Right renal pelvis (tissue), 4 donors: ENCODE data around the gene CLIP3. TPM values are rescaled to one million over a fixed set of nuclear protein-coding genes. Genes with fewer than 3 reads are reported as not detected.
A peak's percentile ranks its signal among the peaks of the same experiment; 100 is the strongest.
"Not testable (repeated sequence)": the region's sequence is repeated elsewhere in the genome, so short reads cannot be mapped to it uniquely, and the experiment has no call there.

ENCODE experiments used
- DNase-seq, 4 donors: peaks; one replicate each; pipeline ENCODE4 v3.0.0-alpha.2; 2013; ENCODE audit warnings: low read depth in 4 of 4, low spot score in 3 of 4, missing footprints in 1 of 4
- polyA plus RNA-seq, 4 donors: library from polyadenylated mRNA; unstranded; fragments of 120-200 nt; gene quantifications; one replicate each; pipeline ENCODE4 v1.2.1, GENCODE V29; 2013; ENCODE audit not compliant: insufficient read length in 4 of 4

Gene CLIP3, protein sequence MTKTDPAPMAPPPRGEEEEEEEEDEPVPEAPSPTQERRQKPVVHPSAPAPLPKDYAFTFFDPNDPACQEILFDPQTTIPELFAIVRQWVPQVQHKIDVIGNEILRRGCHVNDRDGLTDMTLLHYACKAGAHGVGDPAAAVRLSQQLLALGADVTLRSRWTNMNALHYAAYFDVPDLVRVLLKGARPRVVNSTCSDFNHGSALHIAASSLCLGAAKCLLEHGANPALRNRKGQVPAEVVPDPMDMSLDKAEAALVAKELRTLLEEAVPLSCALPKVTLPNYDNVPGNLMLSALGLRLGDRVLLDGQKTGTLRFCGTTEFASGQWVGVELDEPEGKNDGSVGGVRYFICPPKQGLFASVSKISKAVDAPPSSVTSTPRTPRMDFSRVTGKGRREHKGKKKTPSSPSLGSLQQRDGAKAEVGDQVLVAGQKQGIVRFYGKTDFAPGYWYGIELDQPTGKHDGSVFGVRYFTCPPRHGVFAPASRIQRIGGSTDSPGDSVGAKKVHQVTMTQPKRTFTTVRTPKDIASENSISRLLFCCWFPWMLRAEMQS
- 10 to 100 TPM; 51.9 to 65.4 (median 58.4) TPM for polyA plus RNA-seq

DNA sequence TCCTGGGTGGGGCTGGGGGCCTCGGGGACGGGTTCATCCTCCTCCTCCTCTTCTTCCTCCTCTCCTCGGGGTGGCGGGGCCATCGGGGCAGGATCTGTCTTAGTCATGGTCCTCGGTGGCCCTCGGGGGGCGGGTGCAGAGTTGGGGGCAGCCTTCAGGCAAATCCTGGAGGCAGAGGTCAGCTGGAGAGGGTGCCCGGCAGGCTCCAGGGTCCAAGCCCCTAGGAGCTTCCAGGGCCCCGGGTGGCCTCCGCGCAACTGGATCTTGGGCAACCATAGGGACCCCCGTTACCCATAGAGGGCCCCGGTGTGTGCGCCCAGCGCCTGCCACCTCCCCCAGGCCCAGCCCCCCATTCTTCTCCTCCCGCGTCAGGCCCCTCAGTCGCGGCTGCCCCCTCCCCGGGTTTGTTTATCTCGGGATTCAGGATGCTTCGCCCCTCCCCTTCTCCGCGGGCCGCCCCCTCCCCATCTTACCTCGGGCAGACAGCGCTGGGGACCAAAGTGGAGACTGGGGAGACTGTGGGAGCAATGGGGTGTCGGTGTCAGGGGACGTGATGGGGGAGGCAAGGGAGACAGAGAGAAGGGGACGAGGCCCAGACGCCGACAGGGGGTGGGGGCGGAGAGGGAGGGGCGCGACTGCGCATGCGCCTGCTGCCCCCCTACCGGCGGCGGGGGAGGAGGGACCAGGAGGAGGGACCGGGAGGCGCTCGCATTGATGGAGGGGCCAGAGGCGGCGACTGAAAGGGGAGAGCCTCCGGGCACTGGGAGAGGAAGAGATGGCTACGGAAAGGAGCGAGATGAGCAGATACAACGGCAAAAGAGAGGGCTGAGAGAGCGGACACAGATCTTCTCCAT, at the start of gene CLIP3:
CLIP3 (minus strand) TSS at position 623 of the 854 bp plus-strand sequence; CDS start at position 107, 516 bp downstream.
- DNase-seq, result peak in 1 of 4 donors; percentile 48

DNA sequence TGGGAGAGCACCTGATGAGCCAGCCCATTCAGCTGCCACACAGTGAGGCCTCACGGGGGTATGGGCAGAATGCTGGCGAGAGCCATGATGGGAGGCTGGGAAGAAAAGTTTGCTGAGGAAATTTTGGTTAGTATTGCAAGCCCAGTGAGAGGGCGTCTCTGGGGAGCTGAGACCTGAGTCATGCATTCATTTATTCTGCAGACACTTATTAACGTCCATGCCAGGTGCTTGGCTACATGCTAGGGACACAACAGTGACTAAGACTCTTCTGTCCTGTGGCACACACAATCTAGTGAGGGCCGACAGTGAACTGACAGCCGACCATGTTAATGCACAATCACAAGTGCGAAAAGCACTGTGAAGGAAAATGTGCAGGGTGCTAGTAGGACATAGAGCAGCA, 49.2 kb upstream of the CLIP3 start:
- no peak for DNase-seq

DNA sequence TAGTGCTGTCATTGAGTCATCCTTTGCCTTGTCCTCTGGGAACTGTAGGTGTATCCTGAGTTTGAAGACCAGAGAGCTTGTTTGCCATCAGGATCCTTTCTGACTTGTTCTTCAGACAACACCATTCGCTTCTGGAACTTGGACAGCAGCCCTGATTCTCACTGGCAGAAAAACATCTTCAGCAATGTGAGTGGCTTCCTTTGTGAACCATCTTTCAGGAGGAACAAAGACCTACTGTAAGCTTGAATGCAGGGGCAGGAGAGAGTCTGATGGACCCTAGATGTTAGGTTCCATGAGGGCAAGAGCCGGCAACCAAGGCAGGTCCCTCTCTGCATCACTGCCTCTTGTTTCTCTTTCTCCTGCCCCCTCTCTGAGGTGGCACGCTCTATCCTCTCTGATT, 48.7 kb upstream of the CLIP3 start:
- no peak for DNase-seq

DNA sequence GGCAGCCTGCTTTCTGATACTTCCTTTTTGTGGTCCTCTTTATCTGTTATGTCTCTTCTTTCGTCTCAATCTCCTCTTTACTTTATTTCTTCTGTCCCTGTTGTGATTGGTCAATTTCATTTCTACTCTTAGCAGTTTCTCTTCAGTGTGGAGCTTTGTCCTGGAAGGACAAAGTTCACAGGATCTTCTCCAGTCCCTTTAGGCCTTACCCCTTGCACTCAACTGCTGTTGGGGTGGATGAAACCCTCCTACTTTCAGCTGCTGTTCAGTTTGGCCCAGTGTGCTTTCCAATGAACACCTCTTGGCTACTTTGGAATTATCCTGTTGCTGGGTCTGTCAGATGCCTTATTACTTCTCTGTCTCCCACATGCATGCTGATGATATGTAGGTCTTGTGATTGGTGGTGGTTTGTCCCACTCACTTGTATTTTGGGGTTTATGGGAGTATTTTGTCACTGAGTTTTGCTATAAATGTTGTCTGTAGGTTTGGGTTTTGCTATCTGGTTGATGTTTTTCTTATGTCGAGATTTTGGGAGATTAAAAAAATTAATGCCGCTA, 46.8 kb upstream of the CLIP3 start:
- no peak for DNase-seq

DNA sequence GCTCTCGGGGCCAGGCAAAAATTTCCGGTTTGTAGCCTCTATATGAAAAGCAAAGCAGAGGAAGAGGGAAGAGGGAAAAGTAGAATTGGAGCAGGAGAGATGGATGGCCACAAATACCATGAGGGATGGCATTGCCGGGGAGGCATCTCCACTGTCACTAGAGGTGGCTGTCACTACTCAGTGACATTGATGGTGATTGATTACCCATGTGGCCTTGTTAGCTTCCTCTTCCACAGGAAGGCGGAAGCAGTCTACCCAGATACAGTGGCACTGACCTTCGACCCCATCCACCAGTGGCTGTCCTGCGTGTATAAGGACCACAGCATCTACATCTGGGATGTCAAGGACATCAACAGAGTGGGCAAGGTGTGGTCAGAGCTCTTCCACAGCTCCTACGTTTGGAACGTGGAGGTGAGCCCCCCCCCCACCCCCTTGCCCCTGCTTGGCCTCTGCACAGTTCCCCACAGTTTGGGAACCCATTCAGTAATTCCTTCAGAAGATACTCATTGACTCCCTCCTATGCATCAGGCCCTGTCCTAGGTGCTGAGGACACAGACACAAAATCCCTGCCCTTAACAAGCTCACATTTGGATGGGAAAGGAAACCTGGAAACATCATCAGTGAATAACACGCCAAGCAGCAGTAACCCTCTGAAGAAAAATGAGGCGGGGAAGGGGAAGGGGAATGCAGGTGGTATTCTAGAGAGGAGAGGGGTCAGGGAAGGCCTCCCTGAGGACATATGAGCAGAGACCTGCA, 40.6 kb upstream of the CLIP3 start:
- DNase-seq, result no peak

DNA sequence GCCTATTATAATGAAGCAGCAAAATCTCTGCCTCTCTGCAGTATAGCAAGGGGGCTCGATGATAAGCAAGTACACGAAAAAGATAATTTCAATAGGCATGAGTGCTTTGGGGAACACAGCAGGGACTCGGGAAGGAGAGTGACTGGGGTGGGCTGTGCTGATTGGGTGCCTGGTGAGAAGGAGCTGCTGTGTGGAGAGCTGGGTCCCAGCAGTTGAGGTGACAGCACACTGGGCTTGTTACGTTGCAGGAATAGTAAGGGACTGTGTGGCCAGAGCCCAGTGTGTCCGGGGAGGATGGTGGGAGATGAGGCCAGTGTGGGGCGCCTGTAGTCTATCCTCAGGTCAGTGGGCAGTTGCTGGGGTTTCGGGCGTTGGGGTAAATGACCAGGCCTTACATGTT, 39.4 kb upstream of the CLIP3 start:
- no peak for DNase-seq

DNA sequence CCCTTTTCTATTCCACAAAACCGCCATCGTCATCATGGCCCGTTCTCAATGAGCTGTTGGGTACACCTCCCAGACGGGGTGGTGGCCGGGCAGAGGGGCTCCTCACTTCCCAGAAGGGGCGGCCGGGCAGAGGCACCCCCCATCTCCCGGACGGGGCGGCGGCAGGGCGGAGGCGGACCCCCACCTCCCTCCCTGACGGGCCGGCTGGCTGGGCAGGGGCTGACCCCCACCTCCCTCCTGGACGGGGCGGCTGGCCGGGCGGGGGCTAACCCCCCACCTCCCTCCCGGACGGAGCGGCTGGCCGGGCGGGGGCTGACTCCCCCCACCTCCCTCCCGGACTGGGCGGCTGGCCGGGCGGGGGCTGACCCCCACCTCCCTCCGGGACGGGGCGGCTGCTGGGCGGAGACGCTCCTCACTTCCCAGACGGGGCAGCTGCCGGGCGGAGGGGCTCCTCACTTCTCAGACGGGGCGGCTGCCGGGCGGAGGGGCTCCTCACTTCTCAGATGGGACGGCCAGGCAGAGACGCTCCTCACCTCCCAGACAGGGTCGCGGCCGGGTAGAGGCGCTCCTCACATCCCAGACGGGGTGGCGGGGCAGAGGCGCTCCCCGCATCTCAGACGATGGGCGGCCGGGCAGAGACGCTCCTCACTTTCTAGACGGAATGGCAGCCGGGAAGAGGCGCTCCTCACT, 36.3 kb upstream of the CLIP3 start:
- DNase-seq, result not testable (repeated sequence)

DNA sequence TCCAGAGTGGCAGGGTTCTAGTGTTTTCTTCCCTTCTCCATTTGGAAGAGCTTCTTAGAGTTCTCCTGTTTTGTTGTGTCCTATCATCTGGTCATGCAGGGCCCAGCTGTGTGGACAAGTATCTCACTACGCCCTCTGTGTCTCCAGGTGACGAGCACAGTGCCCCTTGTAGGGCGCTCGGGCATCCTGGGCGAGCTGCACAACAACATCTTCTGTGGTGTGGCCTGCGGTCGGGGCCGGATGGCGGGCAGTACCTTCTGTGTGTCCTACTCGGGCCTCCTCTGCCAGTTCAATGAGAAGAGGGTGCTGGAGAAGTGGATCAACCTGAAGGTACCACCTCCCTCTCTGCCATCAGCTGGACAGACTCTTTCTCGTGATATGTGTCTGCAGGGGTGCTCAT, 35.0 kb upstream of the CLIP3 start:
- no peak for DNase-seq

DNA sequence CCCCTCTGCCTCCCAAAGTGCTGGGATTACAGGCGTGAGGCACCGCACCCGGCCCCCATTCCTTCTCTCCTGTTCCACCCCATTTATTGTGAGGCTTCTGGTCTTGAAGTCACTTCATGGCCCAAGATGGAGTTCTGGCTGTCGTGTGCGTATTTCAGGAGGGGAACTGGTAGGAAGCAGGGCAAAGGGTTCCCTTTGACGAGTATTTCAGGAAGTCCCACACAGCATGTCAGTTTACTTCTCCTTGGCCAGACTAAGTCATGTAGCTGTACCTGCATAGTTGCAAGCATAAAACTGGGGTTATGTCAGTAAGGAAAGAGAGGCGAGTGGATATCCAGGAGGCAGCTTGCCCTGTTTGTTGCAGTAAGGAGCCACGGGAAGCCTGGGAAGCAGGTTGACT, 32.2 kb upstream of the CLIP3 start:
- no peak for DNase-seq

DNA sequence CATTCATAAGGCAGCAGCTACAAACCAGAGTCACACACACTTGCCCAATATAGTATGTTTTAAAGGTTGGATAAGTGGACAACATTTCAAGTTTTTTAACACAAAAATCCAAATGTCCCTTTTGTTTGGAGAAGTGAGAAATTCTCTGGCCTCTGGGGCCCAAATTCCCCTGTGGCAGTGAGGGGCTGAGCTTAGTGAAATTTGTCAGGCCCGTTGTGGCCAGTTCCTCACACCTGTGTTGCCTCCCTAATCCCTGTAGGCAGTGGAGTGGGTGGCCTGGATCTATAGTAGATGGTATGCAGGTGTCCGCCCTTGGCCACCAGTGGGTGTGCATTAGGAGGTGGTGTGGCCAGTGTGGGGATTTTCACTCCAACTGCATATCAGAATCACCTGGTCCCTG, 28.7 kb upstream of the CLIP3 start:
- DNase-seq, result no peak

DNA sequence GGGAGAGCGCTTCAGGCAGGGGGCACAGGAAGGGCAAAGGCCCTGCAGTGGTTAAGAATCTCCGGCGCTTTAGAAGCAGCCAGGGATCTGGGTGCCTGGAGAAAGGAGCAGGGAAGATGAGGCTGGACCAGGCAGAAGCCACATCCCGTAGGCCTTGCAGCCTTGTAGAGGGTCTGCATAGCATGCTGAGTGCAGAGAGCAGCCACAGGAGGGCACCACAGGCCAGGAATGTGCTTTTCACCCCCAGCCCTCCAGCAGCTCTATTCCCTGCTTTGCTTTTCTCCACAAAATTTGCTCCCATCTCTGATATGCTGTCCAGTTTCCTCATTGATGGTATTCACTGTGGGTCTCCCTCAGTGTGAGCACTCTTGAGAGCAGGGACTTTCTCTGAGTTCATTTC, 27.8 kb upstream of the CLIP3 start:
- no peak for DNase-seq

DNA sequence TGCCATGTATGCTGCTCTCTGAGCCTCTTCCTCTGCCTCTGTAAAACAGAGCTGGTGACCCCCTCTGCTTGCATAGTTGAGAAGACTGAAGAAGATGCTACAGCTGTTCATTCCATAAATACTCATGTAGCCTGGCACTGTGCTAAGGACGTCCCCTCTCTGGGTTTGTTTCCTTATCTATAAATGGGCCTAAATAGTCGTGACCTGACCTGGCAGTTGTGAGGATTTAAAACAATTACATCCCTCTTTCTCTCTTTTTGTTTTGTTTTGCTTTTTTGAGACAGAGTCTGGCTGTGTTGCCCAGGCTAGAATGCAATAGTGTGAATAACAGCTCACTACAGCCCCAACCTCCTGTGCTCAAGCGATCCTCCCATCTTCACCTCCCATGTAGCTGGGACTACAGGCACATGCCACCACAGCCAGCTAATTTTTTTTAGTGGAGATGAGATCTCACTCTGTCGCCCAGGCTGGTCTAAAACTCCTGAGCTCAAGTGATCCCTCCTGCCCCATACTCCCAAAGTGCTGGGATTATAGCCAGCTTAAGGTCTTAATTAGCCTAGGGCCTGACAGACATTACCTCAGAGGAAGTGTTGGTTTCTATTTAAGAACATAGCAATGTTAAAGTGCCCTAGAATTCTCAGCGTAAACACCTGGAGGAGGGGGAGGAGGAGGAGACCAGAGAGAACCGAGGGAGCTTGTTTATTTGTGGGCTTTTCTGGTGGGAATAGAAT, 26.7 kb upstream of the CLIP3 start:
- no peak for DNase-seq

DNA sequence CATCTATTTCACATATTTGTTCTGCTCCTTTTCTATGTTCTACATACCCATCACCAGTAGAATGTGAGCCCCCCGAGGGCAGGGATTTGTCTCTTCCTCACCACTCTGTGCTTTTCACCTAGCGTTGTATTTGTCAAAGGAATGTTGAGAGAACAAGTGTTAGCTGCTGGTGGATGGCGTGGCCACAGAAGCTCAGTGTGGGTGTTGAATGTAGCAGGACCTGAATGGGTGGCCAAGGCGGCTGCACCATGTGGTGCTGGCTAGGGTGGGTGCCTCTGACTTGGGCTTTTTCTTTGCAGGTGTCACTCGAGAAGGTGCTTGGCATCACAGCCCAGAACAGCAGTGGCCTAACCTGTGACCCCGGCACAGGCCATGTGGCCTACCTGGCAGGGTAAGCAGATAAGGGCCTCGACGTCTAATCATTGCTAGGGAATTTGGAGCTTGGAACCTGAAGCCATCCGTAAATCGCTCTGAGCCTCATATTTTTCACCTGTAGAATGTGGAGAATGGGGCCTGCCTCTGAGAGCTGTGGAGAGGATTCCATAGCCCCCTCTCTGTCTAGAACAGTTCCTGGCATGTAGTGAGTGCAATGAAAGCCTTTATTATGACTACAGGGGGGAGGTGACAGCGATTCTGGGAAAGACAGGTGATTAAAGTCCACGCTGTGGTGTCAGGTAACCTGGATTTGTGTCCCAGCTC, 26.0 kb upstream of the CLIP3 start:
- no peak for DNase-seq

DNA sequence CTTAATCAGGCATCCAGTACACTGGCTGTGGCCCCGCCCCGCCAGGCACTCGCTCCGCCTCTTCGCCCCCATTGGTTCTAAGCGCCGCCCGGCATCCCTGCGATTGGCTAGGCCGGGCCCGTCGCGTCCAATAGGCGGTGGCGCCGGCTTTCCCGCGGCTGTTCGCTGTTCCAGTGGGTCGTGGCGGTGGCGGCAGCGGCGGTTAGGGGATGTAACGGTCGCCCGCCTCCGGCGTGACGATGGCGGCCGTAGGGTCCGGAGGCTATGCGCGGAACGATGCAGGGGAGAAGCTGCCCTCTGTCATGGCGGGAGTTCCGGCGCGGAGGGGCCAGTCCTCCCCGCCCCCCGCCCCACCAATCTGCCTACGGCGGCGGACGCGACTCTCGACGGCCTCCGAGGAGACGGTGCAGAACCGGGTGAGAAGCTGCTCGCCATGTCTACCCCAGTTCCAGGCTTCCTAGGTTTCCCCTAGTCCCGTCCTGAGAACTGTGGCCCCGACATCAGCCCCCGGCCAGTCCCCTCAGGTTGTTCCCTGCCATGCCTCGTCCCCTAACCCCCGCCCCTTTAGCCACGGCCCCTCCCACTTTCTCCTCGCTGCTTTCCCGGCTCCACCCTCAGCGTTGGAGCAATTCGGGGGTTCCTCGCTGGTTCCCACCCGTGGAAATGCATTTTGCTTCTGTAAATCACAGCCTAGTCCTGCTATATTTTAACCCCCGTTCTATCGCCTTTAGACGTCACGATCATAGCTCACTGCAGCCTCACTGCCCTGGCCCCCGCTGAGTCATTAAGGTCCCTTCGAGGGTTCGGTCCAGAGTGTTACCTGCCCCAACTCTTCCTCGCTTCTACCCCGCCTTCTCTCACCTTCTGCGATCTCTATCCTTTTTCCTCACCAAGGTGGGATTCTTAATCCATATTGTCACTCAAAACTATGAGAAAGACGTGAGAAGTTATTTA, 22.3 kb upstream of the CLIP3 start, which contains the start of gene WDR62:
WDR62 (plus strand) TSS at position 165 of the 954 bp plus-strand sequence; CDS start at position 240, 75 bp downstream.
- DNase-seq, result peak in 1 of 4 donors; percentile 86

DNA sequence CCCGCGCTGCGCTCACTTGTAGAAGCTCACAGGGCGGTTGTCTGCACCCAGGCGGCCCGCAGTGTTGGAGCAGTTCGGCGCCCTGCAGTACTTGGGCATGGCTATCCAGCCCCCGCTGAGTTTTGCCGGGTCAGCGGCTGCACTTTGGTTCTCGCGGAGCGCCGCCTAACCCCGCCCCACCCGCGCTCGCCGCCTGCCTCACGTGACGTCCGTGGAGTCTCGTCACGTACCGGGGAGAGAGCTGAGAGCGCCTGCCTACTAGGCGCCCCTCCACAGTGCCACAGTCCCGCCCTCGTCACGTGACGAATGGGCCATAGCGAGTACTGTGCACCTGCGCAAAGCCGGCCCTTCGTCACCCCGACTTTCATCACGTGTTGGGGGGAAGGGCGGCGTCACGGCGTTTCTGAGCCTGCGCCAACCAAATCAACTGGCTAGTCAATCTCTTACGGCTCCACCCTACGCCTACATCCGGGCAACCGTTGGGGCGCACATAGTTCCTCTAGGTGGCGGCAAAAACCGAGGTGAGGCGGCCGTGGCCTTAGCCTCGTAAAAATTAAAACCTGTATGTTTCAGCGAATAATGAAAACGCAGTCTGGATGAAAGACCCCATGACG, 21.6 kb upstream of the CLIP3 start, which contains the start of gene THAP8:
THAP8 (minus strand) TSS at position 167 of the 614 bp plus-strand sequence; CDS start at position 99, 68 bp downstream.
- DNase-seq, result peak; percentile 99 to 100 (median 99)

DNA sequence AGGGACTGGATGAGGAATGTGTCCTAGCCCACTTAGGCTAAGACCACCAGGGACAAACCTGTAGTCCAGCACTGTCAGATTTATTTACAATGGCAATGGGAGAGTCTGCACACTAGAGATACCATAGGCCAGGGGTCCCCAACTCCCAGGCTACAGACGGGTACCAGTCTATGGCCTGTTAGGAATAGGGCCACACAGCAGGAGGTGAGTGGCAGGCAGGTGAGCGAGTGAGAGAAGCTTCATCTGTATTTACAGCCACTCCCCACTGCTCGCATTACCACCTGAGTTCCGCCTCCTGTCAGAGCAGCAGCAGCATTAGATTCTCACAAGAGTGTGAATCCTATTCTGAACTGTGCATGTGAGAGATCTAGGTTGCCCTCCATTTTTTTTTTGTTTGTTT, 19.0 kb upstream of the CLIP3 start:
- no peak for DNase-seq

DNA sequence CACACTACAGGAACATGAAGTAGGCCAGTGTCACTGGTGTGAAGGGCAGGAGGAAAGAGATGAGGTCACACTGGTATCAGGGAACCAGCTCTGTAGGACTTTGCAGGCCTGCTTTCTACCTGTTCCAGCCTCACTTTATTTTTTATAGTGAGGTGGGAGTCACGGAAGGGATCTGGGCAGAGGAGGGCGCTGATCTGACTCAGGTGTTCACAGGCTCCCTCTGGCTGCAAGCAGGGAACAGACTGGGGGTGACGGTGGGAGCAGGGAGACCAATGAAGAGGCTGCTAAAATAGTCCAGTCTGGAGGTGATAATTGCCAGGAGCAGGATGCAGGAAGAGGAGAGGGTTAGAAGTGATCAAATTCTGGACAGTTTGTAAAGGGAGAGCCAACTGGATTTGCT, 18.6 kb upstream of the CLIP3 start:
- no peak for DNase-seq
